Activated CD8-positive, alpha-beta T cell treated with anti-CD3 and anti-CD28 coated beads, Interleukin-2, amount 10 ng/mL, durations not matched to agents 7 days and 5 days (primary cell): Measurements from ENCODE around the gene GYPE. TPM values are rescaled to one million over a fixed set of nuclear protein-coding genes. Genes with fewer than 3 reads are reported as not detected.
"Not testable (repeated sequence)": the region's sequence is repeated elsewhere in the genome, so short reads cannot be mapped to it uniquely, and the experiment has no call there.

ENCODE experiments used
- ATAC-seq: fragments of 150-1000 bp; cut with Tn5 transposase; one replicate; pipeline ENCODE4 v1.10.0; 2021; ENCODE audit warnings: moderate library complexity
- CTCF ChIA-PET: fragments of 350-600 bp; sonication (Branson Sonifier 250); formaldehyde crosslinking; loops from one replicate; lab custom pipeline; 2021; ENCODE audit warnings: antibody characterized with exemption; lab: Charles Lee
- POLR2A ChIA-PET: fragments of 350-600 bp; sonication (Branson Sonifier 250); formaldehyde crosslinking; loops from one replicate; lab custom pipeline; 2021; ENCODE audit warnings: antibody characterized with exemption; lab: Charles Lee
- DNase-seq: peaks from one replicate; pipeline ENCODE4 v3.0.0-alpha.2; 2020
- H3K27ac Mint-ChIP-seq: one replicate; pipeline ENCODE4 v1.8.0; 2021; ENCODE audit warnings: mild to moderate bottlenecking, mixed read lengths
- H3K27me3 Mint-ChIP-seq: one replicate; pipeline ENCODE4 v1.8.0; 2021; ENCODE audit warnings: low read depth, mixed read lengths
- H3K36me3 Mint-ChIP-seq: one replicate; pipeline ENCODE4 v1.8.0; 2021; ENCODE audit warnings: low read depth, mixed read lengths
- H3K4me1 Mint-ChIP-seq: one replicate; pipeline ENCODE4 v1.8.0; 2021; ENCODE audit warnings: low read depth, mixed read lengths
- H3K4me3 Mint-ChIP-seq: one replicate; pipeline ENCODE4 v1.8.0; 2021; ENCODE audit warnings: mild to moderate bottlenecking, mixed read lengths
- H3K9me3 Mint-ChIP-seq: one replicate; pipeline ENCODE4 v1.8.0; 2022; ENCODE audit warnings: mixed read lengths; ENCODE audit not compliant: insufficient read depth
- total RNA-seq, 2 experiments: library from RNA; stranded (reverse); gene quantifications; one replicate each; pipeline ENCODE4 v1.2.3, GENCODE V29; 2021

The GYPE gene
- total RNA-seq, 2 experiments from 2014 or later: 0.18 TPM; not detected in 1

DNA sequence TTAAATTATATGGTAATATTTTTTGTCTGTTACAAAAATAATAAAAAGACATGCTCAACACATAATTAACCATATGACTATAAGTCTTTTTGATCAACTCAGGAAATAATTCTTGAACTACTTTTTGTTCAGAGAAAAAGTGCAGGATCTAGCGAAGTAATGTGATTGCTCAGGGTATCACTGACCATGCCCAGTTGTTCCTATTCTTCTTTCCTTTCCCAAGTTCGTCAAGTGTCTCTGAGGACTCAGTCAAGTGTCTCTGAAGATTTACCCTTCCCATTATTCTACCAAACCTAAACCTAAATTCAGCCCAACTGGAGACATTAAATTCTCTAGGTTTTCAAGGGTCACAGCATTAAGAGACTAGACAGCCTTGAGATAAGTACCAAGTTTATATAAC is 5.5 kb upstream of the GYPE start:
- ATAC-seq, DNase-seq, POLR2A ChIA-PET, H3K9me3 Mint-ChIP-seq, H3K27ac Mint-ChIP-seq, H3K36me3 Mint-ChIP-seq, H3K27me3 Mint-ChIP-seq, CTCF ChIA-PET: not testable (repeated sequence)
- Mint-ChIP-seq H3K4me1 (peaks cover 10% of the 10 kb centered on the region), H3K4me3 (peak overlapping the region; percentile 55)

DNA sequence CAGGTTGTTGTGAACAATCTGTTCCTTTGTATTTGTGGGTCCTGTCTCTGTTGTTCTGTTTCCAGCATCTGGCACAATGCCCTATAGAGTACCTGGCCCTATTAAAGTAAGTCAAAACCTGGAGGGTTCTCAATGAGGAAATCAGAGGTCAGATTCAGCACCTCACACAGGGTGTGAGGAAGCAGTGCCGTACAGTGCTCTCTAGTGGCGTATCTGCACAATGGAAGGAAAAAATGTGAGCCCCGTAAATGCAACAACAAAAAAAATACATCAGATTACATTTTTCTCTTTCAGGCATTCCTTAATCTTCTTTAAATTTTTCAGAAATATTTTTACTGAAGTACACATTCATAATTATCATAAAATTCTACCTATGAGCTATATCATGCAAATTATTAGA is 2.5 kb upstream of the GYPE start:
- H3K4me3 Mint-ChIP-seq, H3K27me3 Mint-ChIP-seq, POLR2A ChIA-PET, H3K36me3 Mint-ChIP-seq, H3K27ac Mint-ChIP-seq, CTCF ChIA-PET, H3K9me3 Mint-ChIP-seq: not testable (repeated sequence)
- H3K4me1 Mint-ChIP-seq: peaks cover 10% of the 10 kb centered on the region
- ATAC-seq (peak; percentile 59), DNase-seq (peak; percentile 42)

DNA sequence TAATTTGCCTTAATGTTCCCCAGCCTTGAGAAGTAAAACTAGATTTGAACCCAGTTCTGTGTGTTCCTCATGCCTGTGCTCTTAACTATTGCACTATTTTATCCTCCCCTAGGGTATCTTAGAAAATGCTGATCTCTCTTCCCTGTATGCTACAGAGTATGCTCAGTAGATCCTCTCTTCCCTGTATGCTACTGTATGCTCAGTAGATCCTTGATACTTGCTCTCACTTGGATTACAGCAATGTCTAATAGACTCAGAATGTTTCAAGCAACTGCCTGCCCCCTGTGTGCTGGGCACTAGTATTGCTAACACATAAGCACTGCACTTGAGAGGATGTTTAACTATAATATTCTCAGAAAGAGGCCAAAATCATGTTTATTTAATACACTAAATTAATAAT is 928 bp downstream of the GYPE start:
- ATAC-seq, H3K4me1 Mint-ChIP-seq, H3K27ac Mint-ChIP-seq, POLR2A ChIA-PET, H3K9me3 Mint-ChIP-seq, CTCF ChIA-PET, H3K4me3 Mint-ChIP-seq, DNase-seq, H3K27me3 Mint-ChIP-seq, H3K36me3 Mint-ChIP-seq: not testable (repeated sequence)

DNA sequence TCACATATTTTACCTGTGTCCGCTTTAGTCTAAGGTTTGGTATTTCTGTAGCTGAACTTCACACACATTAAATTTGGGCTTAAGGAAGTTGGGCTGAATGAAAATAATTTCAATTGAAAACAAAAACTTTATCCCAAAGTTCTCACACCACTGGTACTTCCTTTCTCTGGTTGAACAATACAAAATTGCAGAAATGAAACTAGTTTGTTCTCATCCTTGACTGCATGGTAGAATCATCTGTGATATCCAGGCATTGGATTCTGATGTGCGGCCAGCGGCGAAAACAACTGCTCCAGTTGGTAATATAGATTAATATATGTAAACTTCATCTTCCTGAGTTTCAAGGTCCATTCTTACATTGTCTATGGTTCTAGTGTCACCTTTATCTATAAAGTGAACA is 15.0 kb downstream of the GYPE start:
- H3K27ac Mint-ChIP-seq, H3K4me1 Mint-ChIP-seq, POLR2A ChIA-PET, H3K27me3 Mint-ChIP-seq, DNase-seq, ATAC-seq, H3K9me3 Mint-ChIP-seq, H3K4me3 Mint-ChIP-seq, CTCF ChIA-PET, H3K36me3 Mint-ChIP-seq: not testable (repeated sequence)

DNA sequence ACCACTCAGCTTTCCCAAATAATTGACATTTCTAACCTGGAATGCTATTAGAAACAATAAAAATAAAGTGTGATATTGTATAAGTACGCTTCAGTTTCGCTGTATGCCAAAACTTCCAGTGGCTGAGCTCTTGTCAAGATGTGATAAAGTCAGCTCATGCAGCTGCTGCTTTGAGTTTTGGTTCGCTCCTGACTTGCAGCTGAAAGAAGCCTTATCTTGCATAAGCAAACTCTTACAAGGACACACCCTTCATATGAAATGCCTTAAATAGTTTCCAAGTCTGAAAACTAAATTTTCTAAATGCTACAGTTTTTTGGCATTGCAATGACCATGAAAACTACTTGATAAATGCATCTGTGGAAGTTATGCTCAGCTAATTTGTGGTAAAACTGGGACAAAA is 17.2 kb downstream of the GYPE start:
- H3K36me3 Mint-ChIP-seq, ATAC-seq, CTCF ChIA-PET, H3K4me3 Mint-ChIP-seq, H3K27me3 Mint-ChIP-seq, POLR2A ChIA-PET, H3K4me1 Mint-ChIP-seq, H3K27ac Mint-ChIP-seq, DNase-seq, H3K9me3 Mint-ChIP-seq: not testable (repeated sequence)

DNA sequence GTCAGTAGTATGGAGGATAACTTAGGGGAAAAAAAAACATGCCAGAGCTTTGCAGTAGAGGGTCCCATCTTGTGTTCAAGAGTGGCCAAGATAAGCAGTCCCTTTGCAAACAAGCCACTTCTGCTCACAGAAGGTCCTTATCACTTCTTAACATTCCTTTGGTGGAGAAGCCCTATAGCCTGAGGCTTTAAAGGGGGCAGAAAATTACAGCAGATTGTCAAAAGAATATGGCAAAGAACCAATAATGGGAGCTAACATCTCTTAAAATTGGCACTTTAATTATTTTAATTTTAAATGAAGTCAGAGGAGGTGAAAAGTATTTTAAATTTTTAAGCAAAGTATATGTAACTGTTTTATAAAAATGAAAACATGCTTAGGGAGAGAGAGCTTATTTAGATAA is 20.4 kb downstream of the GYPE start:
- H3K4me3 Mint-ChIP-seq, H3K27me3 Mint-ChIP-seq, ATAC-seq, DNase-seq, CTCF ChIA-PET, H3K27ac Mint-ChIP-seq, H3K4me1 Mint-ChIP-seq, H3K9me3 Mint-ChIP-seq, POLR2A ChIA-PET, H3K36me3 Mint-ChIP-seq: not testable (repeated sequence)

DNA sequence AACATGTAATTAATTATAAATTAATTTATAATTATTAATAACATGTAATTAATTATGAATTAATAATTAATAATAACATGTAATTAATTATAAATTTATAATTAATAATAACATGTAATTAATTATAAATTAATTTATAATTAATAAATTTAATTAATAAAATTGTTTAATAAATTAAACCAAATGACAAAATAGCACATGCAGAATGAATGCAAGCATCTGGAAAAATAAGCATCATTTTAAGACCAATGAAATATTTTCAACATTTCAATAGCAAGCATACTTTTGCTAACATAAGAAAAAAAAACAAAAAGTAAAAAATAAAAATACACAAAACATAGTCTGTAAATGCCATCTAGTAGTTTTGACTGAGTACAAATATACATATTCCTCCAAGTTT is 21.8 kb downstream of the GYPE start:
- ATAC-seq (no peak), DNase-seq (no peak)
- CTCF ChIA-PET: no interaction called here
- no peaks in the 10 kb centered on the region for H3K4me1 Mint-ChIP-seq
- POLR2A ChIA-PET: no interaction called here
- H3K27ac Mint-ChIP-seq: no peak overlapping the region
- H3K9me3 Mint-ChIP-seq: no peaks in the 10 kb centered on the region
- no peaks in the 10 kb centered on the region for H3K36me3 Mint-ChIP-seq
- no peaks in the 10 kb centered on the region for H3K27me3 Mint-ChIP-seq
- H3K4me3 Mint-ChIP-seq: no peak overlapping the region

DNA sequence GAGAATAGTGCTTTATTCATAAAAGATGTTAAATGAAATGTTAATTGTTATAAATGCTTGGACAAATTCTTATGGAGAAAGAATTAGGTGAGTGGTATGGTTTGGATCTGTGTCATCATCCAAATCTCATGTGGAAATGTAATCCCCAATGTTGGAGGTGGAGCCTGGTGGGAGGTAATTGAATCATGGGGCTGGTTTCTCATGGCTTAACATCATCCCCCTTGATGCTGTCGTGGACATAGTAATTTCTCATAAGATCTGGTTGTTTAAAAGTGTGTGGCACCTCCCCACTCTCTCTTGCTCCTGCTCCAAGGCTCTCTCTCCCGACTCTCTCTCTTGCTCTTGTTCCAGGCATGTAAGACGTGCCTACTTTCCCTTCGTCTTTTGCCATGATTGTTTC is 22.5 kb downstream of the GYPE start:
- Mint-ChIP-seq H3K36me3 (no peaks in the 10 kb centered on the region), H3K4me1 (no peaks in the 10 kb centered on the region), H3K27me3 (no peaks in the 10 kb centered on the region), H3K4me3 (no peak overlapping the region), H3K9me3 (no peaks in the 10 kb centered on the region), H3K27ac (no peak overlapping the region)
- CTCF ChIA-PET: no interaction called here
- peak; percentile 51 for ATAC-seq
- no peak for DNase-seq
- POLR2A ChIA-PET: no interaction called here

DNA sequence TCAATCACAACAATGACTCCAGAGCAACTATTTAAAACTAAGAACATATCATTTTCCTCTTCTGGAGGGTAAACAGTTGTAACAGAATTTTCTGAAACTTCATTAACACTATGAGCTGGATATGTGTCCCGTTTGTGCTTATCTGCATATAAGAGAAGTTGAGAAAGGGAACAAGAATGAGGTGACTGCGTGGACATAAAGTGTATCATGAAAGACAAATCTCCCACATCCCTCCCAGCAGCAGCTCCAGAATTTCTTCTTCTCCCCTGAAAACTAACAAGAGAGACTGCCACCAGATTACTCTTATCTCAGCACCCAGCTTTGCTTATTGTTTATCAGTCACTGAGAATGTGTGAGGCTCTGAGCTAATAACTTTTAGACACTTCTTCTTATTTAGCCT is 25.8 kb downstream of the GYPE start:
- CTCF ChIA-PET, H3K4me1 Mint-ChIP-seq, H3K36me3 Mint-ChIP-seq, H3K27ac Mint-ChIP-seq, POLR2A ChIA-PET, H3K27me3 Mint-ChIP-seq, H3K9me3 Mint-ChIP-seq, DNase-seq, ATAC-seq, H3K4me3 Mint-ChIP-seq: not testable (repeated sequence)

DNA sequence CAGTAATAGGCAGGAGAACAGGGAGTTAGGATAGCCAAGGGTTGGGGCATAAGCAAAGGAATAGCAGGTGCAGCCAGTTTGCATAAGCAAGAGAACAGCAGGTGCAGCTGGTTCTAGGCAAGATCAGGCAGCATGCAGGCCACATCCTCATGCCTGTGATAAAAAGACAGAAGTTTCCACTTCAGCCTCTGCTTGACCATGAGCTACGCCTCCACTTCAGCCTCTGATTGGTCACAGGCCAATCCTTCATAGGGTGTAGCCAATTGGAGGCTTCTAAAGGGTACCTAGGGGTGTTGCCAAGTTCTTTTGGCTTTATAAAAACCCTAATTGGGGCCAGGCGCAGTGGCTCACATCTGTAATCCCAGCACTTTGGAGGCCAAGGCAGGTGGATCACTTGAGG is 30.0 kb downstream of the GYPE start:
- H3K4me3 Mint-ChIP-seq, CTCF ChIA-PET, H3K4me1 Mint-ChIP-seq, H3K36me3 Mint-ChIP-seq, DNase-seq, H3K9me3 Mint-ChIP-seq, ATAC-seq, H3K27me3 Mint-ChIP-seq, H3K27ac Mint-ChIP-seq, POLR2A ChIA-PET: not testable (repeated sequence)

DNA sequence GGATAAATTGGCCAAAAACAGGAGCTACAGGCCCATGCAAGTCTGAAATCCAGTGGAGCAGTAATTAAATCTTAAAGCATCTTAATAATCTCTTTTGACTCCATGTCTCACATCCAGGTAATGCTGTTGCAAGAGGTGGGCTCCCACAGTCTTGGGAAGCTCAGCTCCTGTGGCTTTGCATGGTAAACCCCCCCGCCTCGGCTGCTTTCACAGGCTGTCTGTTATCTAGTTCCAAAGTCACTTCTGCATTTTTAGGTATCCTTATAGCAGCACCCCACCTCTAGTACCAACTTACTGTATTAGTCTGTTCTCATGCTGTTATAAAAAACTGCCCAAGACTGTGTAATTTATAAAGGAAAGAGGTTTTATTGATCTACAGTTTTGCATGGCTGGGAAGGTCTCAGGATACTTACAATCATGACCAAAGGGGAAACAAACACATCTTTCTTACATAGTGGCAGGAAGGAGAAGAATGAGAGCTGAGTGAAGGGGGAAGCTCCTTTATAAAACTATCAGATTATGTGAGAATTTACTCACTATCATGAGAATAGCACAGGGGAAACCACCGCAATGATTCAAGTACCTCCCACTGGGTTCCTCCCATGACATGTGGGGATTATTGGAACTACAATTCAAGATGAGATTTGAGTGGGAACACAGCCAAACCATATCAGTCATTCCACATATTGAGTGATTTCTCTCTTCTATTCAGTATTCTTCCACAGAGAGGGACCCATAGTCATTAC is 34.7 kb downstream of the GYPE start:
- not testable (repeated sequence) for ATAC-seq, H3K27me3 Mint-ChIP-seq

DNA sequence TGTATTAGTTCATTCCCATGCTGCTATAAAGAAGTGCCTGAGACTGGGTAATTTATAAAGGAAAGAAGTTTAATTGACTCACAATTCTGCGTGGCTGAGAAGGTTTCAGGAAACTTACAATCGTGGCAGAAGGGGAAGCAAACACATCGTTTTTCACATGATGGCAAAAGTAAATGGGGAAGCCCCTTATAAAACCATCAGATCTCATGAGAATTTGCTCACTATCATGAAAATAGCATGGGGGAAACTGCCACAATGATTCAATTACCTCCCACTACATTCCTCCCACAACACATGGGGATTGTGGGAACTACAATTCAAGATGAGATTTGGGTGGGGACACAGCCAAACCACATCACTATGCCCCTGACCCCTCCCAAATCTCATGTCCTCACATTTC is 35.4 kb downstream of the GYPE start:
- H3K27ac Mint-ChIP-seq, H3K4me1 Mint-ChIP-seq, H3K4me3 Mint-ChIP-seq, H3K27me3 Mint-ChIP-seq, DNase-seq, H3K36me3 Mint-ChIP-seq, ATAC-seq, CTCF ChIA-PET, POLR2A ChIA-PET, H3K9me3 Mint-ChIP-seq: not testable (repeated sequence)

More for the DNA sequence above, 34.7 kb downstream of the GYPE start:
- DNase-seq, H3K27ac Mint-ChIP-seq, H3K4me3 Mint-ChIP-seq, H3K4me1 Mint-ChIP-seq, H3K9me3 Mint-ChIP-seq, POLR2A ChIA-PET, CTCF ChIA-PET, H3K36me3 Mint-ChIP-seq: not testable (repeated sequence)

DNA sequence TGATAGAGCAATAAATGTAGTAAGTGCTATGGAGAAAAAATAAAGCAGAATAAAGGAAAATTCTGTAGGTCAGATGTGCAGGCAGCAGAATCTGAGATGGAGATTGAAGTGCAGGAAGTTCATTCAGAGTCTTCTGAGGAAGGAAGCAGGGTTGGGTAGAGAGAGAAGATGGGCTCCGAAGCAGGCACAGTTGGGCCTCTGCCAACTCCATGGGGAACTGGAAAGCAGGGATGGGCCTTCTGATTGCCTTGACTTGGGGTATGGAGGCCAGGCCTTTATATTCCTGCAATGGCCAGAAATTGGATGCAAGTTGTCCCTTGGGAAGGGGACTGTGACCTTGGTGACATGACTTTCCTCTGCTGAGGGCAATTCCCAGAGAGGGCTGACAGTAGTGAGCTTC is 42.6 kb downstream of the GYPE start:
- H3K27me3 Mint-ChIP-seq, DNase-seq, POLR2A ChIA-PET, H3K4me1 Mint-ChIP-seq, CTCF ChIA-PET, H3K27ac Mint-ChIP-seq, H3K4me3 Mint-ChIP-seq, ATAC-seq, H3K9me3 Mint-ChIP-seq, H3K36me3 Mint-ChIP-seq: not testable (repeated sequence)
